ENCODE measurements around the gene RPL3. TPM values are rescaled to one million over a fixed set of nuclear protein-coding genes. Genes with fewer than 3 reads are reported as not detected.
"Not testable (repeated sequence)": the region's sequence is repeated elsewhere in the genome, so short reads cannot be mapped to it uniquely, and the experiment has no call there.

RPL3 gene
- 627 and 755 TPM in 2 replicates for total RNA-seq (2014; rRNA removed; shearing (Covaris generic))

- DNase-seq (ENCODE audit: low read depth): peak; percentile 90
Observed at GRCh38 chr22:39319284-39320022, at the start of gene RPL3. TSS of gene RPL3 (minus strand) at chr22:39319623. CDS start at chr22:39319597, 26 bp downstream.

GRCh38 chr22:39369186-39369585 lies 49.8 kb upstream of the RPL3 start:
- no peak for DNase-seq (ENCODE audit: low read depth)

DNA sequence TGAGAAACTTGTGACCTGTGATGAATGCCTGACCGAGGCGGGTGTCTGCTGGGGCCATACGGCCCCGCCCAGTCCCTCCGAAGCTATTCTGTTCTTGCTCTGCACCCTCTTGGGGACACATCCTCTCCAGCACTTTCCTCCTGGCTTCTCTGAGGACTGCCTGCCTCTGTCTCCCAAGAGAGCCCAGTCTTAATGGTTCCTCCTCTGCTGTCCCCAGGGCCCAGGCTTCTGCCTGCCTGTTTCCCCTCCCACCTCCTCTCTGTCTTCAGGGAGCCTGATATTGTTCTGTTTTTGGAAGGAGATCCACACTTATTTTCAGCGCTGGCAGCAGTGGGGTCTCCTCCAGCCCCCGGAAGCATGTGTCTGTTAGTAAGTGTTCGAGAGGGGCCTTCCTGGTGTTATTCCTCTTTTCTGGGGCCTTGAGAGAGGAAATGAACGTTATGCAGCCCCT lies 49.1 kb upstream of the RPL3 start:
- DNase-seq (ENCODE audit: low read depth): no peak

DNA sequence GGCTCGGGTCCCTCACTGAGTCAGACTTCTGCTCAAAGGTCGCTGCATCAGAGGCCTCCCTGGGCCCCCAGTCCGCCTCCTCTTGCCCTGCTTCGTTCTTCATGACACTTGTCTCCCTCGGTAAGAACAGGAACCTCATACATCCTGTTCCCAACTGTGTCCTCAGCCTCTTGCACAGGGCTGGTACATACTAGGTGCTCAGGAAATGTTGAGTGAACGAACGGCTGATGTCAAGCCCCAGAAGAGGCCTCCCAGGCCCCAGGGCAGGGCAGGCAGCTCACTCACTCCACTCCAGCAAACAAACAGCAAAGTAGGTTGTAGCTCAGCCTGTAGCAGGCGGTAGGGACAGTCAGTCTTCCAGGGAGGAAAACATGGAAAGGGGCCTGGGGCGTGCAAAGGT lies 47.6 kb upstream of the RPL3 start:
- no peak for DNase-seq (ENCODE audit: low read depth)

- no peak for DNase-seq (ENCODE audit: low read depth)
Observed at GRCh38 chr22:39365492-39365780, 46.0 kb upstream of the RPL3 start.

DNA sequence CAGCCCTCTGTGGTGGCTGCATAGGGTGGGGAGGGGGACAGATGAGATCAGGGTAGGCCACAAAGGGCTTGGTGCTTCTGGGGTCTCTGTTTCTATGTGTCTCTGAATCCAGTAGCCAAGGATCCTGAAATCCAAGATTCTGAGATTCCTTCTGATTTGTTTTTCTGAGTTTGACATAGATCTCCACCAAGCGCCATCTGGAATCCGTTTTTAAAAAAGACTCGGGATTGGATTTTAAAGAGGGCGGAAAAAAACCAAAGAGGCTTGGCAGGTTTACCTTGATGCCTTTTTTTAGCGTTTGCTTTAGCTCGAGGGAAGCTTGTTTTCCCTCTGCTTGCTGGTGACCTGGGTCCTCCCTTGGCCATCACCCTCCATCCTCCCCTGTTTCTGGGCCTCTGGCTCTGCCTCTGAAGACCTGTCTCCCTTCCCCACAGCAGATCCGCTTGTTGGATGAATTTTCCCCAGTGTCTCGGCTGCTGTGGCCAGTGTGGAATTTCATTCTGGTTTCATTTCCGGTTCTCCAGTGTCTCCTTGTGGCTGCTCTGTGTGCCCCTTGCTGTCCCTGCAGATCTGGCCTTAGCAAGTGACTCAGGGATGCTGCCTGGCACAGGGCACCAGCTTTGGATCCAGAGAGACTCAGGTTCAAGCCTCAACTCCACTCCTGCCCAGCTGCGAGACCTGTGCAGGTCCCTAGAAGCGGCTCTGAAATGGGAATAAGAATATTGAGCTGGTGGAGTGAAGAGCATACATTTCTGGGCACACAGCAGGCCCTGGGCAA lies 45.5 kb upstream of the RPL3 start:
- DNase-seq (ENCODE audit: low read depth): peak; percentile 56

DNA sequence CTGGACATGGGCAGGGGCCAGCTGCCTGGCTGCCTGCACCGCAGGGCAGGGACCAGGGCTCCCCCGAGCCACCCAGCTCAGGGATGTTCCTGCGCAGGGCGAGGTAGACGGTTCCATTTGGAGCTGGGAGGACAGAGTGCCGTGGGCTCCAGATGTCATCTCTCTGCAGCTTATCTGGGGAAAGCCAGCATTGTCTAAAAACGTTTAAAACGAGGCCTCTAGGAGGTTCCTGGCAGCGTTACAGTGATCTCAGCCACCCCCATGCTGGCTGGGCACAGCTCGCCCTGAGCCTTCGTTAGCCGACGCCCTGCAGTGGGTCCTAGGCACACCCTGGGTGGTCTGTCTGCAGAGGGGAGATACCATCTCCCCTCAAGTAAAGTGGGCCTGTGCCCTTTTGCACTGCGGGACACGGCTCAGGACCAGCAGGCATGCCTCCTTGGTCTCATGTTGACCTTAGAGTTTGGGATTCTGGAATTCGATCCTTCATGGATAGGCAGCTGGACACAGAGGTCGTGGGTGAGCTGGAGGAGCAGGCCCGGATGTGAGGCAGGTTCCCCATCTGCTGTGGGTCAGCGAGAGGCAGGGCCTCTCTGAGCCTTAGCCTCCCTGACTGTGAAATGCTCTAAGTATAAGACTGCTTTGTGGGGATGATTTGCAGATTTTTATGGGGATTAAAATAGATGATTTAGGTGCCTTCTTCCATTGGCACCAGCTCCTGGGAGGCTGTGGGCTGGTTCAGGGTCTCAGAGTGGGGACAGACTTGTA lies 44.5 kb upstream of the RPL3 start:
- DNase-seq (ENCODE audit: low read depth): no peak

GRCh38 chr22:39362932-39363331 lies 43.5 kb upstream of the RPL3 start:
- no peak for DNase-seq (ENCODE audit: low read depth)

DNA sequence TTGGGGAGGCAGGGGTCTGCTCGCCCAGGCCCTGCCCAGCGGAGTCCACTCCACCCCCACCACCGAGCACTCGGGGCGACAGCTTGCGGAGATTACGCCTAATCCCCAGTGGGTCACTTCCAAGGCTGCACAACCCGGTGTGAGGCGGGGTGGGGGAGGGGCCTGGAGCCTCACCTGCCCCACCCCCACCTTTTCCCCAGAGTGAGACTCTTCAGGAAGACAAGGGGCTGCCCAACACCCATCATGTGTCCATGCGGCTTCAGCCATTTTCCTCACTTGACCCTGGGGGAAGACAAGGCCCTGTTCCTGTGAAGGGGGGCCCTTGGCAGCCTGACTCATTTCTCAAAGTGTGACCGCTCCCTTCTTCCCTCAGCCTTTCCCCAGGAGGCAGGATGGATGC lies 42.8 kb upstream of the RPL3 start:
- no peak for DNase-seq (ENCODE audit: low read depth)

GRCh38 chr22:39361496-39361895 lies 42.1 kb upstream of the RPL3 start:
- no peak for DNase-seq (ENCODE audit: low read depth)

DNA sequence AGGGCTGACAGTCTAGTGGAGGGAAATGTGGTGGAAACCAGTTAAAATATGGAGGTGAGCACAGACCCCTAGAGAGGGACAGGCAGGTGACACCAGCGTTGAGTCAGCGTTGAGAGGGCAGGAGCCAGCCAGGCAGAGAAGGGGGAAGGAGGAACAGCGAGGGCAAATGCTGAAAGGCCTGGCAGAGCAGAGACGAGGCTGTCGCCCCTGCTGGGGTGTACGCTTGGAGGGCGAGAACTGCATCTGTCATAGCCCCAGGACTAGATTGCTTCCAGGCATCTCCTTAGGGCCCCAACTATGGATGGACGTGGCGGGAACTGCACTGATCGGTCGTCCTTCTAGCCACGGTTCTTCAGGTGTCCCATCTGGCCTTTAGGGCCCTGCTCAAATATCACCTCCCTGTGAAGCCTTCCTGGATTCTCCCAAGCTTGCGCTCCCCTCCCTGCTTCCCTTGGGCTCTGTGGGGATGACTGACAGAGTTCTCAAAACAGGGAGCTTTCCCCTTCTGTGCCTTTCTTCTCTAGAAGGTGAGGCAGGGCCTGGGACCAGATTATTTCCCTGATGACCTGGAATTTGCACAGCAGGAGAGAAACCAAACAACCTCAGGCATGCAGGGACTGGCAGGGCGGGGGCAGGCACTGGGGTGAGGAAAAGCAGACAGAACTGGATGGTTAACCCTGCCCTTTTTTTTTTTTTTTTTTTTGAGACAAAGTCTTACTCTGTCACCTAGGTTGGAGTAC lies 41.4 kb upstream of the RPL3 start:
- peak; percentile 51 for DNase-seq (ENCODE audit: low read depth)

GRCh38 chr22:39360242-39360641 lies 40.8 kb upstream of the RPL3 start:
- DNase-seq (ENCODE audit: low read depth): no peak

DNA sequence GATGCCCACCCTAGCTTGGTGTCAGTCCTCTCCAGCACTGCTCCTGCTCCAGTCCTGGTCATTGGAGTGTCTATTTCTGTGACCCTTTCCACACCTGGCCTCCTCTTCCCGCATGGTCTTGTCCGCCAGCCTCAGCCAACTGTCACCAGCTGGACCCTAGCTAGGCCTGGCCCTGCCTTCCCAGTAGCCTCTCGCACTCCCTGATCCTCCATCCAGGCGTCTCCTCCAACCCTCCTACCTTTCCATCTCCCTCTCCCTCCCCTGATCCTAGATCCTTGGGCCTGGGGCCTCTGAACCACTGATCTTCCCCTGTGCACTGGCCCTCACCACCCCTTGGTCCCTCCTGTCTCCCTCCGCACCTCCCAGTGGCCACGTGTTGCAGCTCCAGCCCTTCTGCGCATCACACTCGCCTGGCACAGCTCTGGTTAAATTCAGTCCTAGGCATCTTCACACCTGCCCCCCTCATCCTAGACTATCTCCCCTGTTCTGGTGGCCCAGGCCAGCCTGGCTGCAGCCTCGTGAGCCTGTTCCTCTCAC lies 40.3 kb upstream of the RPL3 start:
- no peak for DNase-seq (ENCODE audit: low read depth)

DNA sequence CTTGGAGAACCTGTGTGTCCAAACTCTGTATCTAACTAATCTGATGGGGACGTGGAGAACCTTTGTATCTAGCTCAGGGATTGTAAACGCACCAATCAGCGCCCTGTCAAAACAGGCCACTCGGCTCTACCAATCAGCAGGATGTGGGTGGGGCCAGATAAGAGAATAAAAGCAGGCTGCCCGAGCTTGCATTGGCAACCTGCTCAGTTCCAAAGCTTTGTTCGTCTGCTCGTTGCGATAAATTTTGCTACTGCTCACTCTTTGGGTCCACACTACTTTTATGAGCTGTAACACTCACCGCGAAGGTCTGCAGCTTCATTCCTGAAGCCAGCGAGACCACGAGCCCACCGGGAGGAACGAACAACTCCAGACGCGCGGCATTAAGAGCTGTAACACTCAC lies 38.8 kb upstream of the RPL3 start:
- not testable (repeated sequence) for DNase-seq (ENCODE audit: low read depth)

GRCh38 chr22:39357110-39358108 lies 38.0 kb upstream of the RPL3 start:
- DNase-seq (ENCODE audit: low read depth): not testable (repeated sequence)

- no peak for DNase-seq (ENCODE audit: low read depth)
Observed at GRCh38 chr22:39356464-39356863, 37.0 kb upstream of the RPL3 start.

GRCh38 chr22:39355805-39356204 lies 36.4 kb upstream of the RPL3 start:
- DNase-seq (ENCODE audit: low read depth): not testable (repeated sequence)

DNA sequence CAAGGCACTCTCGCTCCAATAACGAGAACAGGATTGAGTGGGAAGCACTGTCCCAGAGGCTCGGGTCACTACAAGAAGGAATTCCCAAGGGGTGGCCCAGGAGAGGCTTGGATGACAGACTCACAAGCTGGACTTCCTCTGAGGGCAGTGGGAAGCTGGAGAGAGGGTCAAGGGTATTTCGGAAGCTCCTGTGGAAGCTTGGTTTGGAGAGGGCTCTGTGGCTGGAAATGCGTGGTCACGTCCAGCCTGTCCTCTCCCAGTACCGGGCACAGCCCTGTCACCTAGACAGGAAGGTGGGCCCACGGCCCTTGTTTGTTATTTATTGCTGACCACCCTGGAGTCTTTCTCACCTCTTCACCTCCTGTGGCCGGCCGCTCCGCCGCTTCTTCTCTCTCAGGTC lies 35.7 kb upstream of the RPL3 start:
- DNase-seq (ENCODE audit: low read depth): no peak

DNA sequence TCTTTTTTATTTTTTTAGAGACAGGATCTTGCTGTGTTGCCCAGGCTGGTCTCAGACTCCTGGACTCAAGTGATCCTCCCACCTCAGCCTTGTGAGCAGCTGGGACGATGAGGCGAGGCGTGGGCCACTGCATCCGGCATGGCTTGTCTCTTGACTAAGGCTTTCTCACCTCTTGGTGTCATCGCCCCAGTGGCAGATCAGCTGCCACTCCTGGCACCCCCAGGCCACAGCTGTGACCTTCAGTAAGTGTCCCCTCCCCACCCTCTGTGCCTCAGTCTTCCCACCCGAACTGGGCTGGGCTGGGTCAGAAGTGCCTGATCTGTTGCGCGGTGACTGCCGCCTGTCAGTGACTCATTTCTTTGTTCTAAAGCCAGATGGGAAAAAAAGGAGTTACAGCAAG lies 33.9 kb upstream of the RPL3 start:
- DNase-seq (ENCODE audit: low read depth): no peak

- no peak for DNase-seq (ENCODE audit: low read depth)
Observed at GRCh38 chr22:39352306-39352891, 33.0 kb upstream of the RPL3 start.
